A549 (cell line): ENCODE measurements around the gene TASOR. TPM values are rescaled to one million over a fixed set of nuclear protein-coding genes. Genes with fewer than 3 reads are reported as not detected.

Experiments
- ATAC-seq, 2 experiments: fragments of 200-7000 bp in 1 of 2; fragments of >200 bp in 1 of 2; cut with Nextera tagmentation in 1 of 2; cut with Tn5 transposase in 1 of 2; 3 replicates each; pipeline versions ENCODE4 v1.8.0 to v1.9.1; 2018 to 2020; ENCODE audit warnings: mild to moderate bottlenecking in 1 of 2, moderate library complexity in 1 of 2
- CTCF ChIA-PET: fragments of 300-600 bp; sonication (Branson Sonifier 250); formaldehyde crosslinking; extraction: SDS; loops from one replicate; lab custom pipeline; 2021; ENCODE audit warnings: antibody characterized with exemption, inconsistent platforms; lab: Yijun Ruan, JAX
- POLR2A ChIA-PET: fragments of 350-600 bp; formaldehyde crosslinking; extraction: SDS; loops from one replicate; lab custom pipeline; 2021; ENCODE audit warnings: antibody characterized with exemption, inconsistent platforms; lab: Yijun Ruan, JAX
- DNase-seq, 2 experiments: peaks; one replicate each; pipeline versions ENCODE4 v3.0.0 to v3.0.0-alpha.2; 2011 to 2016; ENCODE audit warnings: low read depth in 1 of 2, low spot score in 1 of 2
- FAIRE-seq: peaks from 2 replicates; lab custom pipeline; 2011; peaks lifted over from hg19 to GRCh38; lab: Jason Lieb, UNC
- H3K27ac ChIP-seq, 2 experiments: fragments of >200 bp; sonication (Bioruptor Twin); formaldehyde crosslinking; 3 replicates each; pipeline ENCODE4 v1.5.1; 2016 to 2017
- H3K4me1 ChIP-seq: fragments of >200 bp; sonication (Bioruptor Twin); formaldehyde crosslinking; 3 replicates; pipeline ENCODE4 v1.6.1; 2016
- H3K4me2 ChIP-seq: fragments of >200 bp; sonication (Bioruptor Twin); formaldehyde crosslinking; 3 replicates; pipeline ENCODE4 v1.6.1; 2016
- H3K4me3 ChIP-seq: fragments of >200 bp; sonication (Bioruptor Twin); formaldehyde crosslinking; 3 replicates; pipeline ENCODE4 v1.5.1; 2016
- H3K9me3 ChIP-seq: fragments of >200 bp; sonication (Bioruptor Twin); formaldehyde crosslinking; 3 replicates; pipeline ENCODE4 v1.6.1; 2016
- CEBPB ChIP-seq, 2 experiments: fragments of >200 bp in 1 of 2; sonication (Bioruptor Twin) in 1 of 2; formaldehyde crosslinking in 1 of 2; IDR thresholded peaks; 2 replicates each; pipeline ENCODE4 v1.6.1; 2012 to 2016
- CHD2 ChIP-seq: fragments of 150-350 bp; IDR thresholded peaks from 2 replicates; pipeline ENCODE4 v1.6.1; 2014; ENCODE audit warnings: low read length; ENCODE audit not compliant: partially characterized antibody
- CHD4 ChIP-seq: fragments of 200-600 bp; sonication (generic); IDR thresholded peaks from 2 replicates; pipeline ENCODE4 v1.6.1; 2016; ENCODE audit warnings: antibody characterized with exemption, mild to moderate bottlenecking, borderline replicate concordance
- EHF ChIP-seq: fragments of 250-450 bp; sonication (Bioruptor Pico); IDR thresholded peaks from 2 replicates; pipeline ENCODE4 v1.5.0; 2020; ENCODE audit warnings: mild to moderate bottlenecking
- EHMT2 ChIP-seq: fragments of 200-600 bp; sonication (generic); IDR thresholded peaks from 2 replicates; pipeline ENCODE4 v1.6.1; 2016; ENCODE audit warnings: antibody characterized with exemption, low read depth, mild to moderate bottlenecking, moderate library complexity
- EP300 ChIP-seq, 2 experiments: fragments of >200 bp; sonication (Bioruptor Twin); formaldehyde crosslinking; IDR thresholded peaks; 2 replicates in 1 of 2; 3 replicates in 1 of 2; pipeline ENCODE4 v1.6.1; 2016 to 2017
- ESRRA ChIP-seq: fragments of 150-350 bp; IDR thresholded peaks from 2 replicates; pipeline ENCODE4 v1.6.1; 2014; ENCODE audit warnings: mild to moderate bottlenecking, low read length, borderline replicate concordance
- FOSB ChIP-seq: fragments of 250-450 bp; sonication (Bioruptor Pico); IDR thresholded peaks from 2 replicates; pipeline ENCODE4 v1.5.0; 2020; ENCODE audit warnings: mild to moderate bottlenecking, moderate library complexity
- FOSL2 ChIP-seq, 2 experiments: fragments of 450-650 bp in 1 of 2; fragments of >200 bp in 1 of 2; sonication (Bioruptor Twin) in 1 of 2; formaldehyde crosslinking; IDR thresholded peaks; 2 replicates each; pipeline versions ENCODE4 v1.5.0 to v1.6.1; 2016 to 2020; ENCODE audit warnings: mild to moderate bottlenecking in 1 of 2, moderate library complexity in 1 of 2
- GATA3 ChIP-seq: IDR thresholded peaks from 2 replicates; pipeline ENCODE4 v1.6.1; 2012; ENCODE audit warnings: borderline replicate concordance
- HEYL ChIP-seq: fragments of 250-450 bp; sonication (Bioruptor Pico); IDR thresholded peaks from 2 replicates; pipeline ENCODE4 v1.8.0; 2021; ENCODE audit warnings: mild to moderate bottlenecking, moderate library complexity
- HOXA7 ChIP-seq: fragments of 250-450 bp; sonication (Bioruptor Pico); IDR thresholded peaks from 2 replicates; pipeline ENCODE4 v1.5.0; 2020; ENCODE audit warnings: mild to moderate bottlenecking, moderate library complexity
- HOXB13 ChIP-seq: fragments of 250-450 bp; sonication (Bioruptor Pico); IDR thresholded peaks from 2 replicates; pipeline ENCODE4 v1.5.0; 2020; ENCODE audit warnings: low read depth, mild to moderate bottlenecking, moderate library complexity
- MAZ ChIP-seq: fragments of 150-350 bp; IDR thresholded peaks from 2 replicates; pipeline ENCODE4 v1.6.1; 2014; ENCODE audit warnings: antibody characterized with exemption, low read depth, low read length, borderline replicate concordance
- MYC ChIP-seq: IDR thresholded peaks from 2 replicates; pipeline ENCODE4 v1.6.1; 2012; ENCODE audit warnings: mild to moderate bottlenecking, inconsistent platforms, low read length, improper control_type of control experiment, borderline replicate concordance
- NFE2L2 ChIP-seq: fragments of 150-350 bp; conservative IDR thresholded peaks from 2 replicates; pipeline ENCODE4 v1.6.1; 2014; ENCODE audit warnings: low read length
- NPAS2 ChIP-seq: fragments of 250-450 bp; sonication (Bioruptor Pico); IDR thresholded peaks from 2 replicates; pipeline ENCODE4 v1.8.0; 2022; ENCODE audit warnings: mild to moderate bottlenecking, moderate library complexity, borderline replicate concordance
- NR3C1 ChIP-seq: fragments of >200 bp; sonication (Bioruptor Twin); formaldehyde crosslinking; IDR thresholded peaks from 3 replicates; pipeline ENCODE4 v1.6.1; 2017
- POLR2A ChIP-seq: IDR thresholded peaks from 2 replicates; pipeline ENCODE4 v1.6.1; 2012; ENCODE audit warnings: mild to moderate bottlenecking, low read length
- POLR2AphosphoS2 ChIP-seq: conservative IDR thresholded peaks from 2 replicates; pipeline ENCODE4 v1.6.1; 2012; ENCODE audit warnings: low read length, improper control_type of control experiment, inconsistent platforms
- RAD21 ChIP-seq, 2 experiments: fragments of >200 bp in 1 of 2; sonication (Bioruptor Twin) in 1 of 2; formaldehyde crosslinking in 1 of 2; IDR thresholded peaks in 1 of 2; conservative IDR thresholded peaks in 1 of 2; 2 replicates in 1 of 2; 3 replicates in 1 of 2; pipeline ENCODE4 v1.6.1; 2012 to 2018; ENCODE audit warnings: inconsistent platforms in 1 of 2
- RARB ChIP-seq: fragments of 250-450 bp; sonication (Bioruptor Pico); IDR thresholded peaks from 2 replicates; pipeline ENCODE4 v1.8.0; 2021; ENCODE audit warnings: mild to moderate bottlenecking, moderate library complexity
- RCOR1 ChIP-seq: fragments of 150-350 bp; IDR thresholded peaks from 2 replicates; pipeline ENCODE4 v1.6.1; 2014; ENCODE audit warnings: antibody characterized with exemption, low read length, low read depth
- SMC3 ChIP-seq: fragments of >200 bp; sonication (Bioruptor Twin); formaldehyde crosslinking; IDR thresholded peaks from 3 replicates; pipeline ENCODE4 v1.6.1; 2018; ENCODE audit warnings: inconsistent platforms
- SREBF2 ChIP-seq: fragments of 450-650 bp; IDR thresholded peaks from 2 replicates; pipeline ENCODE4 v1.6.1; 2014; ENCODE audit warnings: mild to moderate bottlenecking, moderate library complexity
- ZFP36 ChIP-seq: fragments of 450-650 bp; IDR thresholded peaks from 2 replicates; pipeline ENCODE4 v1.6.1; 2014; ENCODE audit warnings: borderline replicate concordance; ENCODE audit not compliant: partially characterized antibody
- WGBS: methylation state at CpG from one replicate; pipeline ENCODE4 v1.1.6; 2017; ENCODE audit errors: missing lambda C conversion rate; 5-methylcytosine and 5-hydroxymethylcytosine counted together
- polyA plus RNA-seq, 4 experiments: library from polyadenylated mRNA; depleted of rRNA in 3 of 4; stranded (reverse); fragments of >200 nt; fragmentation: RNase III in 1 of 4; extraction: RNeasy Plus Mini Kit Qiagen cat#74134 plus additional on column Dnase treatment in 1 of 4; gene quantifications; 2 replicates in 3 of 4; 3 replicates in 1 of 4; pipeline ENCODE4 v1.2.3, GENCODE V29; 2011 to 2017
- TF ChIP-seq, protein P1 (sequence below): fragments of 450-650 bp; IDR thresholded peaks from 2 replicates; pipeline ENCODE4 v1.6.1; 2014; ENCODE audit warnings: antibody characterized with exemption
- TF ChIP-seq, protein P2 (sequence below): fragments of >200 bp; sonication (Bioruptor Twin); formaldehyde crosslinking; IDR thresholded peaks from 3 replicates; pipeline ENCODE4 v1.5.1; 2016
- TF ChIP-seq, protein P3 (sequence below): fragments of 200-600 bp; sonication (generic); IDR thresholded peaks from 2 replicates; pipeline ENCODE4 v1.6.1; 2016; ENCODE audit warnings: antibody characterized with exemption, mild to moderate bottlenecking, moderate library complexity

Gene TASOR
- polyA plus RNA-seq, 2 of the 4 experiments (the other 2 are of a cell fraction): 33.5 to 49.0 TPM

DNA sequence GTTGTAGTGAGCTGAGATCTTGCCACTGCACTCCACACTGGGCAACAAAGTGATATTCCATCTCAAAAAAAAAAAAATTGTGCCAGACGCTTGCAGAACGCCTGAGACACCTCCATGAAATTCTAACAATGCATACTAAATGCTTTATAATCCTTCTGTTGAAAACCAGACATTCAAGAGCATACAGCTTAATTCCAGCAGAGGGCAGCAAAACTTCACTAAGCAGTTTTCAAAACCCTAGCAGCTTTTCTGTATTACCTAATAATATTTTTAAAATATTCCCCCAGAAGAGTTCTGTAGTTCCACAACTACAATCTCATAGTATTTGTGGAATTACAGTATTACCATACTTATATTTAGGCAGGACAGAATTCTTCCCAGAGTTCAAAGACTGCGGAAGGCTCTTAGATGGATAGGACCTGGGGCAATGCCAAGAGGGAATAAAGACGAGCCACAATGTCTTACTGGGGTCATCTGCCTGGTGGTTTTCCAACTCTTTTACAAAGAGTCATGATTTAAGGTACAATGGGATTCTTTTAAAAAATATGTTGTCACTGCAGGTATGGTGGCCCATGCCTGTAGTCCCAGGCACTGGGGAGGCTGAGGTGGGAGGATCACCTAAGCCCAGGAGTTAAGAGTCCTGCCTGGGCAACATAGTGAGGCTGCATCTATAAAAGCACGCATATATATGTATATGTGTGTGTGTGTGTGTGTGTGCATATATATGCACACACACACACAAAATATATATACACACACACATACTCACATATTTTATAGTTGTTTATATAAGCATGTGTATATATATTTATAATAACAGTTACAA lies 19.6 kb upstream of the TASOR start:
- CTCF ChIA-PET: interaction anchor here (0.6 to 8.4 kb wide), 35 partner anchors 8 to 742 kb away, joined by 3 to 184 read pairs (median 3); partner anchors contain the start of gene ARHGEF3
- 0 out of 3 replicates have a peak, but pooled peaks cover 3% of the 10 kb centered on the region for H3K9me3 ChIP-seq
- no peak overlapping the region for H3K4me2 ChIP-seq
- no peak overlapping the region for H3K27ac ChIP-seq
- WGBS: 20% methylated on average over 5 of the region's 5 CpGs
- no peak for FAIRE-seq
- no peak overlapping the region for H3K4me3 ChIP-seq
- peak; percentile 24 to 64 for DNase-seq
- POLR2A ChIA-PET: interaction anchor here (0.6 to 1.1 kb wide), 2 partner anchors 146 to 286 kb away, joined by 3 to 9 read pairs; partner anchors contain the start of gene CCDC66
- ATAC-seq: peak; percentile 59 to 83; a peak in 3 of 6 replicates
- no peaks in the 10 kb centered on the region for H3K4me1 ChIP-seq
- no peak for TF ChIP-seq EHMT2
- no peak for TF ChIP-seq FOSB (CRISPR knock-in tag)
- TF ChIP-seq HOXB13 (CRISPR knock-in tag): no peak
- no peak for TF ChIP-seq FOSL2 (IDR thresholded peaks at IDR 0.05)
- TF ChIP-seq FOSL2 (CRISPR knock-in tag; IDR thresholded peaks at IDR 0.05): no peak
- TF ChIP-seq MAZ: no peak
- no peak for TF ChIP-seq ESRRA
- no peak for TF ChIP-seq RCOR1
- TF ChIP-seq RARB (CRISPR knock-in tag): no peak
- no peak for TF ChIP-seq POLR2AphosphoS2
- TF ChIP-seq, protein P1, sequence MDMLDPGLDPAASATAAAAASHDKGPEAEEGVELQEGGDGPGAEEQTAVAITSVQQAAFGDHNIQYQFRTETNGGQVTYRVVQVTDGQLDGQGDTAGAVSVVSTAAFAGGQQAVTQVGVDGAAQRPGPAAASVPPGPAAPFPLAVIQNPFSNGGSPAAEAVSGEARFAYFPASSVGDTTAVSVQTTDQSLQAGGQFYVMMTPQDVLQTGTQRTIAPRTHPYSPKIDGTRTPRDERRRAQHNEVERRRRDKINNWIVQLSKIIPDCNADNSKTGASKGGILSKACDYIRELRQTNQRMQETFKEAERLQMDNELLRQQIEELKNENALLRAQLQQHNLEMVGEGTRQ: no peak
- no peak for TF ChIP-seq CEBPB (IDR thresholded peaks at IDR 0.05)
- no peak for TF ChIP-seq HOXA7 (CRISPR knock-in tag)
- TF ChIP-seq, protein P2, sequence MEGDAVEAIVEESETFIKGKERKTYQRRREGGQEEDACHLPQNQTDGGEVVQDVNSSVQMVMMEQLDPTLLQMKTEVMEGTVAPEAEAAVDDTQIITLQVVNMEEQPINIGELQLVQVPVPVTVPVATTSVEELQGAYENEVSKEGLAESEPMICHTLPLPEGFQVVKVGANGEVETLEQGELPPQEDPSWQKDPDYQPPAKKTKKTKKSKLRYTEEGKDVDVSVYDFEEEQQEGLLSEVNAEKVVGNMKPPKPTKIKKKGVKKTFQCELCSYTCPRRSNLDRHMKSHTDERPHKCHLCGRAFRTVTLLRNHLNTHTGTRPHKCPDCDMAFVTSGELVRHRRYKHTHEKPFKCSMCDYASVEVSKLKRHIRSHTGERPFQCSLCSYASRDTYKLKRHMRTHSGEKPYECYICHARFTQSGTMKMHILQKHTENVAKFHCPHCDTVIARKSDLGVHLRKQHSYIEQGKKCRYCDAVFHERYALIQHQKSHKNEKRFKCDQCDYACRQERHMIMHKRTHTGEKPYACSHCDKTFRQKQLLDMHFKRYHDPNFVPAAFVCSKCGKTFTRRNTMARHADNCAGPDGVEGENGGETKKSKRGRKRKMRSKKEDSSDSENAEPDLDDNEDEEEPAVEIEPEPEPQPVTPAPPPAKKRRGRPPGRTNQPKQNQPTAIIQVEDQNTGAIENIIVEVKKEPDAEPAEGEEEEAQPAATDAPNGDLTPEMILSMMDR: peak; percentile 81
- TF ChIP-seq SMC3: peak; percentile 90
- TF ChIP-seq SREBF2: no peak
- peak; percentile 87 to 89 for TF ChIP-seq RAD21 (conservative IDR thresholded peaks at IDR 0.05 in 1 of 2, IDR thresholded peaks at IDR 0.05 in 1 of 2)
- no peak for TF ChIP-seq EP300 (IDR thresholded peaks at IDR 0.05)
- no peak for TF ChIP-seq EHF (CRISPR knock-in tag)
- TF ChIP-seq NPAS2 (CRISPR knock-in tag): no peak
- TF ChIP-seq CHD2: no peak

DNA sequence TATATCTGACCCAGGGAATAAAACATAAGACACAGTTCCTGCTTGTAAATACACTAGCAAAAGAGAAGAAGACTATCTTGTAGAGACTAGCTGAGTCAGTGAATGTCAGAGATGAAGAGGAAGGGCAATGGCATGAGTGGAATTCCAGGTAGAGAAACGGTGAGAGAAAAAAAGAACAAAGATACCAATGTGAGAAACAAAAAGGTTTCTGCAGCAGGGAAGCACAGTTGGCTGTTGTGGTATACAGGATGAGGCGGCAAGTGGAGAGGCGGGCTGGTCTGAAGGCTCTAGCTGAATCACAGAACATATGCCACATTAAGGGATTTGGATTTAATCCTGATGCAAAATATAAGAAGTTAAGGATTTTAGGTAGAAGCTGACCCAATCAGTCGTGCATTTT lies 17.1 kb upstream of the TASOR start:
- Histone ChIP-seq H3K9me3 (no peaks in the 10 kb centered on the region), H3K27ac (no peak overlapping the region), H3K4me1 (no peaks in the 10 kb centered on the region), H3K4me3 (no peak overlapping the region), H3K4me2 (no peak overlapping the region)
- DNase-seq (no peak), ATAC-seq (no peak), FAIRE-seq (no peak)
- POLR2A ChIA-PET: no interaction called here
- WGBS: 52% methylated on average over 4 of the region's 4 CpGs
- CTCF ChIA-PET: interaction anchor here (0.7 to 8.4 kb wide), 3 partner anchors 99 to 854 kb away, joined by 4 to 184 read pairs (median 86); partner anchors contain the start of gene ARHGEF3
- no peak for TF ChIP-seq CHD4
- TF ChIP-seq, protein P1: no peak
- no peak for TF ChIP-seq ZFP36
- TF ChIP-seq RCOR1: no peak
- no peak for TF ChIP-seq FOSB (CRISPR knock-in tag)
- TF ChIP-seq GATA3: no peak
- TF ChIP-seq NFE2L2: no peak
- TF ChIP-seq MYC: no peak
- TF ChIP-seq HEYL (CRISPR knock-in tag): no peak
- TF ChIP-seq, protein P3, sequence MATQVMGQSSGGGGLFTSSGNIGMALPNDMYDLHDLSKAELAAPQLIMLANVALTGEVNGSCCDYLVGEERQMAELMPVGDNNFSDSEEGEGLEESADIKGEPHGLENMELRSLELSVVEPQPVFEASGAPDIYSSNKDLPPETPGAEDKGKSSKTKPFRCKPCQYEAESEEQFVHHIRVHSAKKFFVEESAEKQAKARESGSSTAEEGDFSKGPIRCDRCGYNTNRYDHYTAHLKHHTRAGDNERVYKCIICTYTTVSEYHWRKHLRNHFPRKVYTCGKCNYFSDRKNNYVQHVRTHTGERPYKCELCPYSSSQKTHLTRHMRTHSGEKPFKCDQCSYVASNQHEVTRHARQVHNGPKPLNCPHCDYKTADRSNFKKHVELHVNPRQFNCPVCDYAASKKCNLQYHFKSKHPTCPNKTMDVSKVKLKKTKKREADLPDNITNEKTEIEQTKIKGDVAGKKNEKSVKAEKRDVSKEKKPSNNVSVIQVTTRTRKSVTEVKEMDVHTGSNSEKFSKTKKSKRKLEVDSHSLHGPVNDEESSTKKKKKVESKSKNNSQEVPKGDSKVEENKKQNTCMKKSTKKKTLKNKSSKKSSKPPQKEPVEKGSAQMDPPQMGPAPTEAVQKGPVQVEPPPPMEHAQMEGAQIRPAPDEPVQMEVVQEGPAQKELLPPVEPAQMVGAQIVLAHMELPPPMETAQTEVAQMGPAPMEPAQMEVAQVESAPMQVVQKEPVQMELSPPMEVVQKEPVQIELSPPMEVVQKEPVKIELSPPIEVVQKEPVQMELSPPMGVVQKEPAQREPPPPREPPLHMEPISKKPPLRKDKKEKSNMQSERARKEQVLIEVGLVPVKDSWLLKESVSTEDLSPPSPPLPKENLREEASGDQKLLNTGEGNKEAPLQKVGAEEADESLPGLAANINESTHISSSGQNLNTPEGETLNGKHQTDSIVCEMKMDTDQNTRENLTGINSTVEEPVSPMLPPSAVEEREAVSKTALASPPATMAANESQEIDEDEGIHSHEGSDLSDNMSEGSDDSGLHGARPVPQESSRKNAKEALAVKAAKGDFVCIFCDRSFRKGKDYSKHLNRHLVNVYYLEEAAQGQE: no peak
- TF ChIP-seq POLR2A: no peak
- no peak for TF ChIP-seq EHMT2
- TF ChIP-seq NR3C1: no peak
